Astrocyte (in vitro differentiated cells and primary cell): Measurements from ENCODE around the gene MAPK8IP2. TPM values are rescaled to one million over a fixed set of nuclear protein-coding genes. Genes with fewer than 3 reads are reported as not detected.

Experiments used
- DNase-seq: peaks from one replicate; pipeline ENCODE4 v3.0.0-alpha.2; 2010; ENCODE audit warnings: low read depth
- FAIRE-seq: peaks from 2 replicates; lab custom pipeline; 2011; peaks lifted over from hg19 to GRCh38; lab: Jason Lieb, UNC
- H2AFZ ChIP-seq: 2 replicates; pipeline ENCODE4 v1.6.0; 2012; ENCODE audit warnings: low read depth, low read length, inconsistent platforms
- H3K27ac ChIP-seq: 2 replicates; pipeline ENCODE4 v1.5.1; 2011; ENCODE audit warnings: low read depth, low read length, inconsistent platforms
- H3K27me3 ChIP-seq: 2 replicates; pipeline ENCODE4 v1.6.0; 2011; ENCODE audit warnings: low read length, inconsistent platforms; ENCODE audit not compliant: insufficient read depth
- H3K36me3 ChIP-seq: 2 replicates; pipeline ENCODE4 v1.5.1; 2011; ENCODE audit warnings: low read length, inconsistent platforms; ENCODE audit not compliant: insufficient read depth
- H3K4me1 ChIP-seq: 2 replicates; pipeline ENCODE4 v1.5.1; 2011; ENCODE audit warnings: low read length, inconsistent platforms; ENCODE audit not compliant: insufficient read depth
- H3K4me2 ChIP-seq: 2 replicates; pipeline ENCODE4 v1.6.0; 2012; ENCODE audit warnings: low read length, inconsistent platforms
- H3K4me3 ChIP-seq: 2 replicates; pipeline ENCODE4 v1.5.1; 2011; ENCODE audit warnings: low read depth, mild to moderate bottlenecking, low read length, inconsistent platforms; ENCODE audit not compliant: insufficient read depth
- H3K79me2 ChIP-seq: 2 replicates; pipeline ENCODE4 v1.6.0; 2012; ENCODE audit warnings: mild to moderate bottlenecking, low read length, inconsistent platforms; ENCODE audit not compliant: insufficient read depth
- H3K9ac ChIP-seq: 2 replicates; pipeline ENCODE4 v1.6.0; 2012; ENCODE audit warnings: mild to moderate bottlenecking, low read length, inconsistent platforms
- H3K9me3 ChIP-seq: 2 replicates; pipeline ENCODE4 v1.5.1; 2012; ENCODE audit warnings: low read depth, mild to moderate bottlenecking, low read length, inconsistent platforms; ENCODE audit not compliant: insufficient read depth
- H4K20me1 ChIP-seq: 2 replicates; pipeline ENCODE4 v1.6.0; 2012; ENCODE audit warnings: low read length, inconsistent platforms; ENCODE audit not compliant: insufficient read depth
- H3K27ac Mint-ChIP-seq: one replicate; pipeline ENCODE4 v1.8.0; 2021; ENCODE audit warnings: mild to moderate bottlenecking, mixed read lengths; ENCODE audit not compliant: unreplicated experiment
- H3K27me3 Mint-ChIP-seq: one replicate; pipeline ENCODE4 v1.8.0; 2021; ENCODE audit warnings: low read depth, mixed read lengths; ENCODE audit not compliant: unreplicated experiment
- H3K36me3 Mint-ChIP-seq: one replicate; pipeline ENCODE4 v1.8.0; 2021; ENCODE audit warnings: low read depth, mixed read lengths; ENCODE audit not compliant: unreplicated experiment
- H3K4me1 Mint-ChIP-seq: one replicate; pipeline ENCODE4 v1.8.0; 2021; ENCODE audit warnings: low read depth, mixed read lengths; ENCODE audit not compliant: unreplicated experiment
- H3K4me3 Mint-ChIP-seq: one replicate; pipeline ENCODE4 v1.8.0; 2021; ENCODE audit warnings: mild to moderate bottlenecking, moderate library complexity, mixed read lengths; ENCODE audit not compliant: unreplicated experiment
- H3K9me3 Mint-ChIP-seq: one replicate; pipeline ENCODE4 v1.8.0; 2021; ENCODE audit warnings: mild to moderate bottlenecking, mixed read lengths; ENCODE audit not compliant: unreplicated experiment
- CTCF ChIP-seq: IDR thresholded peaks from 2 replicates; pipeline ENCODE4 v1.5.1; 2011; ENCODE audit warnings: low read depth, mild to moderate bottlenecking, inconsistent platforms, low read length, moderate library complexity; ENCODE audit not compliant: insufficient read depth
- EZH2 ChIP-seq: IDR thresholded peaks from 2 replicates; pipeline ENCODE4 v1.6.1; 2012; ENCODE audit warnings: mild to moderate bottlenecking, low read length, inconsistent platforms; ENCODE audit not compliant: insufficient read depth
- total RNA-seq: library from RNA; stranded (reverse); gene quantifications from 2 replicates; pipeline ENCODE4 v1.2.1, GENCODE V29; 2021

Gene MAPK8IP2
- total RNA-seq, 1 donor from 2014 or later = 4.7 TPM

GRCh38 chr22:50575426-50575941, 25.1 kb upstream of the MAPK8IP2 start:
- Histone ChIP-seq H3K27ac (no peak overlapping the region), H3K27me3 (peaks cover 8% of the 10 kb centered on the region), H3K4me3 (no peak overlapping the region), H3K36me3 (no peaks in the 10 kb centered on the region), H3K4me1 (peaks cover 3% of the 10 kb centered on the region), H3K9me3 (no peaks in the 10 kb centered on the region), H3K4me2 (no peak overlapping the region), H2AFZ (no peak overlapping the region), H3K79me2 (no peaks in the 10 kb centered on the region), H4K20me1 (no peaks in the 10 kb centered on the region), H3K9ac (no peak overlapping the region)
- no peak overlapping the region for H3K4me3 Mint-ChIP-seq
- no peak for FAIRE-seq
- no peak for DNase-seq
- H3K27ac Mint-ChIP-seq = no peak overlapping the region
- H3K4me1 Mint-ChIP-seq = peaks cover 1% of the 10 kb centered on the region
- no peaks in the 10 kb centered on the region for H3K27me3 Mint-ChIP-seq
- H3K9me3 Mint-ChIP-seq = no peaks in the 10 kb centered on the region
- no peak for TF ChIP-seq EZH2
- H3K36me3 Mint-ChIP-seq = peaks cover 17% of the 10 kb centered on the region

- Histone ChIP-seq H4K20me1 (no peaks in the 10 kb centered on the region), H3K4me2 (no peak overlapping the region), H3K4me1 (peaks cover 3% of the 10 kb centered on the region), H3K9me3 (no peaks in the 10 kb centered on the region), H3K36me3 (no peaks in the 10 kb centered on the region), H3K9ac (no peak overlapping the region), H3K27me3 (peaks cover 8% of the 10 kb centered on the region), H3K79me2 (no peaks in the 10 kb centered on the region), H3K4me3 (no peak overlapping the region), H3K27ac (no peak overlapping the region), H2AFZ (no peak overlapping the region)
- no peaks in the 10 kb centered on the region for H3K27me3 Mint-ChIP-seq
- H3K27ac Mint-ChIP-seq = no peak overlapping the region
- TF ChIP-seq EZH2 (no peak), CTCF (peak; percentile 25)
- no peak overlapping the region for H3K4me3 Mint-ChIP-seq
- FAIRE-seq (no peak), DNase-seq (peak; percentile 12)
- H3K36me3 Mint-ChIP-seq = peaks cover 12% of the 10 kb centered on the region
- no peaks in the 10 kb centered on the region for H3K9me3 Mint-ChIP-seq
- peaks cover 1% of the 10 kb centered on the region for H3K4me1 Mint-ChIP-seq
These were observed 24.5 kb upstream of the MAPK8IP2 start for GRCh38 chr22:50576070-50576469.

- peaks cover 10% of the 10 kb centered on the region for H3K36me3 Mint-ChIP-seq
- no peaks in the 10 kb centered on the region for H3K36me3 ChIP-seq
- H3K27ac Mint-ChIP-seq = no peak overlapping the region
These were observed 23.5 kb upstream of the MAPK8IP2 start for GRCh38 chr22:50576806-50577696.

More at GRCh38 chr22:50576806-50577696, 23.5 kb upstream of the MAPK8IP2 start:
- peaks cover 8% of the 10 kb centered on the region for H3K27me3 ChIP-seq
- no peak overlapping the region for H2AFZ ChIP-seq
- no peaks in the 10 kb centered on the region for H3K9me3 ChIP-seq
- H3K27ac ChIP-seq = no peak overlapping the region
- H3K79me2 ChIP-seq = peaks cover 4% of the 10 kb centered on the region
- FAIRE-seq = no peak
- no peak overlapping the region for H3K4me2 ChIP-seq
- H3K9me3 Mint-ChIP-seq = no peaks in the 10 kb centered on the region
- no peak overlapping the region for H3K4me3 ChIP-seq
- H3K4me1 Mint-ChIP-seq = peaks cover 3% of the 10 kb centered on the region
- H3K4me3 Mint-ChIP-seq = no peak overlapping the region
- TF ChIP-seq CTCF (no peak), EZH2 (no peak)
- H4K20me1 ChIP-seq = no peaks in the 10 kb centered on the region
- H3K4me1 ChIP-seq = peaks cover 8% of the 10 kb centered on the region
- no peak overlapping the region for H3K9ac ChIP-seq
- no peak for DNase-seq
- no peaks in the 10 kb centered on the region for H3K27me3 Mint-ChIP-seq
